Left lung (tissue), 10 donors: ENCODE measurements around the gene SMARCA2. TPM values are rescaled to one million over a fixed set of nuclear protein-coding genes. Genes with fewer than 3 reads are reported as not detected.

Source experiments
- ATAC-seq: fragments of 200-7000 bp; cut with Tn5 transposase; one replicate; pipeline ENCODE4 v1.9.1; 2020; ENCODE audit warnings: moderate library complexity
- DNase-seq, 4 donors: peaks; one replicate each; pipeline ENCODE4 v3.0.0-alpha.2; 2013 to 2020
- H3K27ac ChIP-seq, 2 donors: fragments of 200-600 bp; sonication (generic) in 1 of 2; one replicate each; pipeline versions ENCODE4 v1.5.0 to v1.8.0; 2020 to 2021
- H3K27me3 ChIP-seq, 2 donors: fragments of 200-600 bp; sonication (generic) in 1 of 2; one replicate each; pipeline versions ENCODE4 v1.5.0 to v1.8.0; 2020 to 2021
- H3K36me3 ChIP-seq, 2 donors: fragments of 200-600 bp; sonication (generic) in 1 of 2; one replicate each; pipeline versions ENCODE4 v1.5.0 to v1.8.0; 2020 to 2021
- H3K4me1 ChIP-seq, 2 donors: fragments of 200-600 bp; one replicate each; pipeline ENCODE4 v1.8.0; 2021
- H3K4me3 ChIP-seq, 2 donors: fragments of 200-600 bp; sonication (generic) in 1 of 2; one replicate each; pipeline versions ENCODE4 v1.5.0 to v1.8.0; 2020 to 2021; ENCODE audit warnings: mild to moderate bottlenecking in 1 of 2
- H3K9me3 ChIP-seq, 2 donors: fragments of 200-600 bp; sonication (generic) in 1 of 2; one replicate each; pipeline versions ENCODE4 v1.5.0 to v1.8.0; 2020 to 2021
- CTCF ChIP-seq, 2 donors: fragments of 200-600 bp; sonication (generic) in 1 of 2; IDR thresholded peaks; one replicate each; pipeline versions ENCODE4 v1.5.0 to v1.8.0; 2021; ENCODE audit warnings: antibody characterized with exemption in 2 of 2
- intact Hi-C, 2 donors: fragments of 100-400 bp; cut with DNase I; formaldehyde crosslinking; loops; one replicate each; pipeline versions ENCODE4 v1.11.2 to v1.14.2; 2022
- polyA plus RNA-seq, 6 donors: library from polyadenylated mRNA; unstranded; fragments of 120-200 nt; gene quantifications; one replicate each; pipeline ENCODE4 v1.2.1, GENCODE V29; 2013; ENCODE audit not compliant: insufficient read length in 6 of 6
- total RNA-seq, 2 donors: library from RNA; stranded (reverse); fragmentation: NEBNext Ultra II Directional; extraction: Animal tissue kit (Norgen Biotek cat#: 25700); gene quantifications; one replicate each; pipeline ENCODE4 v1.2.1, GENCODE V29; 2021
- donor health status: DM: no; HTN: yes; CAD: no.
- donor health status: DM: no; HTN: no; CAD: no.

The SMARCA2 gene
- total and polyA plus RNA-seq, 8 donors: 110 to 207 (median 152) TPM

- H3K4me1 ChIP-seq: no peaks in the 10 kb centered on the region
Observed at GRCh38 chr9:2096376-2096970, 81.3 kb downstream of the SMARCA2 start.

GRCh38 chr9:2106666-2107065, 91.5 kb downstream of the SMARCA2 start:
- Histone ChIP-seq H3K9me3 (no peaks in the 10 kb centered on the region), H3K27ac (no peak overlapping the region), H3K27me3 (no peaks in the 10 kb centered on the region), H3K4me3 (no peak overlapping the region), H3K4me1 (no peaks in the 10 kb centered on the region), H3K36me3 (peaks cover 0 to 91% of the 10 kb centered on the region in 2 donors)
- ATAC-seq: no peak
- intact Hi-C loops: no loop called here
- no peak for DNase-seq
- no peak for TF ChIP-seq CTCF (IDR thresholded peaks at IDR 0.05)

More at GRCh38 chr9:2096376-2096970, 81.3 kb downstream of the SMARCA2 start:
- H3K27me3 ChIP-seq: no peaks in the 10 kb centered on the region
- DNase-seq (no peak), ATAC-seq (no peak)
- no peak overlapping the region for H3K4me3 ChIP-seq
- H3K9me3 ChIP-seq: no peaks in the 10 kb centered on the region
- TF ChIP-seq CTCF (IDR thresholded peaks at IDR 0.05): no peak
- no peak overlapping the region for H3K27ac ChIP-seq
- H3K36me3 ChIP-seq: peaks cover 0 to 80% of the 10 kb centered on the region in 2 donors
- intact Hi-C loops: no loop called here

GRCh38 chr9:2107906-2108451, 92.8 kb downstream of the SMARCA2 start:
- Histone ChIP-seq H3K9me3 (no peaks in the 10 kb centered on the region), H3K27ac (no peak overlapping the region), H3K27me3 (no peaks in the 10 kb centered on the region), H3K4me3 (no peak overlapping the region), H3K36me3 (peaks cover 0 to 96% of the 10 kb centered on the region in 2 donors), H3K4me1 (no peaks in the 10 kb centered on the region)
- intact Hi-C loops: no loop called here
- no peak for DNase-seq
- no peak for TF ChIP-seq CTCF (IDR thresholded peaks at IDR 0.05)
- no peak for ATAC-seq

- ATAC-seq: no peak
- no peaks in the 10 kb centered on the region for H3K4me1 ChIP-seq
- intact Hi-C loops: no loop called here
- no peak for TF ChIP-seq CTCF (IDR thresholded peaks at IDR 0.05)
- H3K27ac ChIP-seq: no peak overlapping the region
- no peak for DNase-seq
- no peaks in the 10 kb centered on the region for H3K9me3 ChIP-seq
- no peak overlapping the region for H3K4me3 ChIP-seq
- no peaks in the 10 kb centered on the region for H3K27me3 ChIP-seq
- peaks cover 0 to 95% of the 10 kb centered on the region in 2 donors for H3K36me3 ChIP-seq
Observed at GRCh38 chr9:2109069-2109650, 94.0 kb downstream of the SMARCA2 start.

GRCh38 chr9:2110036-2110435, 94.9 kb downstream of the SMARCA2 start:
- Histone ChIP-seq H3K9me3 (no peaks in the 10 kb centered on the region), H3K36me3 (peaks cover 0 to 89% of the 10 kb centered on the region in 2 donors), H3K27me3 (no peaks in the 10 kb centered on the region), H3K4me3 (no peak overlapping the region), H3K27ac (no peak overlapping the region), H3K4me1 (no peaks in the 10 kb centered on the region)
- DNase-seq (no peak), ATAC-seq (no peak)
- intact Hi-C loops: no loop called here
- no peak for TF ChIP-seq CTCF (IDR thresholded peaks at IDR 0.05)
